Memory B cell (primary cell): Measurements from ENCODE around the gene ARHGAP18.

Experiments
- ATAC-seq: fragments of 150-1000 bp; cut with Tn5 transposase; 2 replicates; pipeline ENCODE4 v1.10.0; 2021; ENCODE audit warnings: low read depth, mild to moderate bottlenecking, moderate library complexity
- DNase-seq, 2 donors: peaks; one replicate each; pipeline ENCODE4 v3.0.0; 2022; ENCODE audit warnings: low spot score in 2 of 2
- H3K27ac Mint-ChIP-seq: one replicate; pipeline ENCODE4 v1.8.0; 2022; ENCODE audit warnings: mild to moderate bottlenecking, moderate library complexity, mixed read lengths
- H3K27me3 Mint-ChIP-seq: one replicate; pipeline ENCODE4 v1.8.0; 2022; ENCODE audit warnings: mixed read lengths
- H3K36me3 Mint-ChIP-seq: one replicate; pipeline ENCODE4 v1.8.0; 2022; ENCODE audit warnings: mild to moderate bottlenecking, mixed read lengths
- H3K4me1 Mint-ChIP-seq: one replicate; pipeline ENCODE4 v1.8.0; 2022; ENCODE audit warnings: mixed read lengths
- H3K4me3 Mint-ChIP-seq: one replicate; pipeline ENCODE4 v1.8.0; 2022; ENCODE audit warnings: mild to moderate bottlenecking, moderate library complexity, mixed read lengths
- H3K9me3 Mint-ChIP-seq: one replicate; pipeline ENCODE4 v1.8.0; 2022; ENCODE audit warnings: mixed read lengths

ARHGAP18 gene

DNA sequence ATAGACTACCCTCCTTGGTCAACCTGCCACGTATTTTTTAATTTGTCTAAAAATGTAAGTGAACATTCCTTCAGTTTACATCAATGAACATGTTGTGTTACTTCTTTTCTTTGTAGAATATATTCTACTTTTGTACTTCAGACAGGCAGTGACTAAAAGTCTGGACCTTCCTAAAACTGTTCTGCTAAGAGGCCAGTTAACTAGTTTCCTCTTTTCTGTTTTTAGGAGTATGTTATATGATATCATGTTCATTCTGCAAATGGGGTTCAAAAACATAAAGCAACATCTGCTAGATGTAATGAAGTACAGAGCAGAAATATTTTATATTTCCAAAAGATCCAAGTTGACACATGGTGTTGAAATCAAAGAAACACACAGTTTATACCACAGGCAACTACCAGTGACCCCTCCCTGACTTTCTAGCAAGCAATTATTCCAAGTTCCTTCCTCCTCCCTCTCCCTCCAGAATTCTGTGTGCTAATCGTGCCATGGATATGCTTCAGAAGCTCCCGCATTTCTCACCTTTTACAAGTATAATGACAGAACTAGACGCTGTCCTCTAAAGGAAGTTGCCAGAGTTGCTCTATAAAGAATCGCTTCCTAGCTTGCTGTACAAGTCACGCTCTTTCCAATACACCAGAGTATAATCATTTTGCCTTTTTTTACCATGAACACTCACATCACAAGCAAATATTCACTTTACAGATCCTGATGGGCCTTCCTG, 64.7 kb downstream of the ARHGAP18 start:
- Mint-ChIP-seq H3K4me1 (no peaks in the 10 kb centered on the region), H3K4me3 (no peak overlapping the region), H3K27ac (peak overlapping the region; percentile 48), H3K36me3 (no peaks in the 10 kb centered on the region), H3K27me3 (no peaks in the 10 kb centered on the region), H3K9me3 (no peaks in the 10 kb centered on the region)
- no peak for ATAC-seq
- no peak for DNase-seq

DNA sequence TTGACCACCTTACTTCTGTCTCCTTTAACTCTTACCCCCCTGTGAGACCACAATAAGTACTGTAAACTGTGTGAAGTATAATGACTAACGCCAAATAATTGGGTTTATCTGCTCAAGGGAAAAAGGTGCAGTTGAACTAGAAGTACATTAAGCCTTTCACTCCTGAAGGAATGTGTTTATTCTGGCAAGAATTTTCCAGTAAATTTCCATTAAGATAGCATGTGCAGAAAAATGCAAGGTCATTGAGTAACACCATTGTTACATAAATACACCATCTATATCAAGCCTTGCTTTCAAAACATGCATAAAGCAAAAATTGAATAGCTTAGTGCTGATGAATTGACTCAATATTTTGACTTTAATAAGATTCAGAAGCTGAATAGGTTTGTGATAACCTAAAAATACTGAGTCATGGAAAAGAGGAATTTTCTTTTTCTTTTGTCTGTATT, 65.4 kb downstream of the ARHGAP18 start:
- H3K4me1 Mint-ChIP-seq: no peaks in the 10 kb centered on the region
- no peaks in the 10 kb centered on the region for H3K9me3 Mint-ChIP-seq
- DNase-seq (no peak), ATAC-seq (no peak)
- H3K27me3 Mint-ChIP-seq: no peaks in the 10 kb centered on the region
- H3K4me3 Mint-ChIP-seq: no peak overlapping the region
- H3K27ac Mint-ChIP-seq: peak overlapping the region; percentile 48
- H3K36me3 Mint-ChIP-seq: no peaks in the 10 kb centered on the region

DNA sequence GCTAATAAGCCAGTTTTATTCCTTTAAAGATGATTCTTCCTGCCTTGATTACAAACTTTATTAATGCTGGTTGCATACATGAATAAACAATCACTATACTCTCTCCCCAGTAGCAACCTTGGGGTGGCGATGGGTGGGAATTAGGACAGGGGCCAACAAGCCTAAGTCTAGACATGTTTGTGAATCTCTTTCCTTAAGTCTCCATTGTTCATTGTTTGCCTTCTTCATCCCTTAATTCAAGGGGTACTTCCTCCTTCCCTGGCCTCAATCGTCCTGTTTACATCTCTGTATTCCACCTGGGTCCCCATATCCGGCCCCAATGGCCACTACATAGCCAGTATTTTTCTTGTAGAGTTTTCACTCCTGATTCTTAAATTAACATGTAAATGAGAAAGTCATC, 66.0 kb downstream of the ARHGAP18 start:
- Mint-ChIP-seq H3K36me3 (no peaks in the 10 kb centered on the region), H3K4me1 (no peaks in the 10 kb centered on the region), H3K4me3 (no peak overlapping the region), H3K27ac (no peak overlapping the region), H3K27me3 (no peaks in the 10 kb centered on the region), H3K9me3 (no peaks in the 10 kb centered on the region)
- DNase-seq (no peak), ATAC-seq (no peak)

DNA sequence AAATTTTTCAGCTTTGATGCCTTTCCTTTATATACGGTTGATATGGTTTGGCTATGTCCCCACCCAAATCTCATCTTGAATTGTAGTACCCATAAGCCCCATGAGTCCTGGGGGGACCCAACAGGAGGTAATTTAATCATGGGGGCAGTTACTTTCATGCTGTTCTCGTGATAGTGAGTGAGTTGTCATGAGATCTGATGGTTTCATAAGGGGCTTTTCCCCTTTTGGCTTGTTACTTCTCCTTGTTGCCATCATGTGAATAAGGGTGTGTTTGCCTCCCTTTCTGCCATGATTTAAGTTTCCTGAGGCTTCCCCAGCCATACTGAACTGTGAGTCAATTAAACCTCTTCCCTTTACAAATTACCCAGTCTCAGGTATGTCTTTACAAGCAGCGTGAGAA, 66.8 kb downstream of the ARHGAP18 start:
- ATAC-seq (no peak), DNase-seq (no peak)
- Mint-ChIP-seq H3K4me3 (no peak overlapping the region), H3K4me1 (no peaks in the 10 kb centered on the region), H3K9me3 (no peaks in the 10 kb centered on the region), H3K36me3 (no peaks in the 10 kb centered on the region), H3K27me3 (no peaks in the 10 kb centered on the region), H3K27ac (no peak overlapping the region)

DNA sequence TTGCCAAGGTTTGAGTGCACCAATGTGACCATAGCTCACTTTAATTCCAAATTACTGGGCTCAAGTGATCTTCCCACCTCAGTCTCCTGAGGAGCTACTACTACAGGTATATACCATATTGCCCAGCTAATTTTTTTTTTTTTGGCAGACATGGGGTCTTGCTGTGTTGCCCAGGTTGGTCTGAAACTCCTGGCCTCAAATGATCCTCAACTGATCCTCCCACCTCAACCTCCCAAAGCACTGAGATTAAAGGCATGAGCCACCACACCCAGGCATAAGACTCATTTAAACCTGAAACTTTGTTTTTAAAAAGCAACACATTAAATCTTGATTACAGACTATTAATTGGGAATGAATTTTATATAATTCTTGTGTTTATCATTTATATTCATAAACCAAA, 67.7 kb downstream of the ARHGAP18 start:
- Mint-ChIP-seq H3K36me3 (peaks cover 4% of the 10 kb centered on the region), H3K4me1 (no peaks in the 10 kb centered on the region), H3K27ac (no peak overlapping the region), H3K9me3 (no peaks in the 10 kb centered on the region), H3K4me3 (no peak overlapping the region), H3K27me3 (no peaks in the 10 kb centered on the region)
- ATAC-seq (no peak), DNase-seq (no peak)

DNA sequence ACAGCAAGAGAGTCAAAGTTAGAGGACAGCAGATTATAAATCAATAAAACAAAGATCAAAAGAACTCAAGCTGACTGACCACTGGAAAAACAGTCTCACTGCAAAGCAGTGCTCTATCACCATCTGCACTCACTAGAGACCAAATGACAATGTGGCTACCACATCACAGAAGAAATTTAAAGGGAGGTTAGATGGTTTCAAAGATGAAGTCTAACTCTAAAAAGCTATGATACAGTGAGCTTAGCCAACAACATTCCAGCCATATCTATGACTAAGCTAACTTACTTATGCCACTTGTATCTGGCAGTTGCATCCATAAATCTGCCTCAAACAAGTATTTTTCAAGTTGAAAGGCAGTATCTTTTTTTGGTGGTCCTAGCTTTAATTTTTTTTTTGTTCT, 68.6 kb downstream of the ARHGAP18 start:
- H3K4me3 Mint-ChIP-seq: no peak overlapping the region

DNA sequence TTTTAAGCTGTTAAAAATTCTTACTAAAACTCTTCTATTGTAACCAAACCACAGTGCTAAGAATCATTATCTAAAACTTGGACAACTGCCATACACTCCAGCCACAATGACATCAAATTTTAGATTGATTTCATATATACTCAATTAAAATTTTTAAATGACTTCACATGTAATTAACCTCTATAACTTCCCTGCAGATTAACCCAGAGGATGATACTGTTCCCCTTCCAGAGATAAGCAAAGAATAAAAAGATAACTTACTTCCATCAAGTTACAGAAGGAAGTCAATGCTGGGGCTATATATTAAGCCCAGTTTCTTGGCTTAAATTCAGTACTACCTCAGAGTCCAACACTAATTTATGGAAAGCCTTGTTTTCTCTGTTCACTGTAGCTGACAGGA, 71.3 kb downstream of the ARHGAP18 start:
- DNase-seq (no peak), ATAC-seq (no peak)
- H3K36me3 Mint-ChIP-seq: peaks cover 8% of the 10 kb centered on the region
- no peaks in the 10 kb centered on the region for H3K27me3 Mint-ChIP-seq
- H3K27ac Mint-ChIP-seq: no peak overlapping the region
- H3K4me1 Mint-ChIP-seq: no peaks in the 10 kb centered on the region
- no peaks in the 10 kb centered on the region for H3K9me3 Mint-ChIP-seq
- H3K4me3 Mint-ChIP-seq: no peak overlapping the region

More for the DNA sequence above, 68.6 kb downstream of the ARHGAP18 start:
- no peak for DNase-seq
- H3K27ac Mint-ChIP-seq: no peak overlapping the region
- H3K4me1 Mint-ChIP-seq: no peaks in the 10 kb centered on the region
- no peak for ATAC-seq
- H3K27me3 Mint-ChIP-seq: no peaks in the 10 kb centered on the region
- no peaks in the 10 kb centered on the region for H3K9me3 Mint-ChIP-seq
- peaks cover 5% of the 10 kb centered on the region for H3K36me3 Mint-ChIP-seq

DNA sequence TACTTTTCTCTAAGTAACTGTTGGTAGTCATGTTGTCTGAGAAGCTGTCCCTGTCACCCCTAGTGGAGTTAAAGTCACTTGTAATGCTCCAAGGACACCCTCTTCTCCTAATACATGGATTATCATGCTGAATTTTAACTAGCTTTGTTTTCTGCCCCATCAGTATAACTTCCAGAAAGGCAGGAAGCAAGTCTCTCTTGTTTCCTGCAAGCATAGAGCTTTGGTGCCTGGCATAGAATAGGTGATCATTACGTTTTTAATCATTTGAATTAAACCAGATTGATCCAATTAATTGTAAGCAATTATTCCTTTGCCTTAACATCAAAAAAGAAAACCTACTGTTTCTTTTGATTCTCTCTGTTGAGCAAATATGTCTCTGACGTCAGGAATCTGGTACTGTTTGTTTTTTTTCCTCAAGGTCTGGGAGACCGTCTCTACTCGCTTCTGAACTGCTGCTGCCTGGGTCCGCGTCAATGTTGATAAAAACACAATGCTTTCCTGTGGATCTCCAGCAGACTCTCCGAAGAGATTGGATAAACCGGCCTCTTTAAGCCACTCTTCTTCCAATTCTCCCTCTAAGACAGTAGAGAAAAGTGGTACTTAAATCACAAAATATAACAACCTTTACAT, 71.8 kb downstream of the ARHGAP18 start:
- DNase-seq: no peak

DNA sequence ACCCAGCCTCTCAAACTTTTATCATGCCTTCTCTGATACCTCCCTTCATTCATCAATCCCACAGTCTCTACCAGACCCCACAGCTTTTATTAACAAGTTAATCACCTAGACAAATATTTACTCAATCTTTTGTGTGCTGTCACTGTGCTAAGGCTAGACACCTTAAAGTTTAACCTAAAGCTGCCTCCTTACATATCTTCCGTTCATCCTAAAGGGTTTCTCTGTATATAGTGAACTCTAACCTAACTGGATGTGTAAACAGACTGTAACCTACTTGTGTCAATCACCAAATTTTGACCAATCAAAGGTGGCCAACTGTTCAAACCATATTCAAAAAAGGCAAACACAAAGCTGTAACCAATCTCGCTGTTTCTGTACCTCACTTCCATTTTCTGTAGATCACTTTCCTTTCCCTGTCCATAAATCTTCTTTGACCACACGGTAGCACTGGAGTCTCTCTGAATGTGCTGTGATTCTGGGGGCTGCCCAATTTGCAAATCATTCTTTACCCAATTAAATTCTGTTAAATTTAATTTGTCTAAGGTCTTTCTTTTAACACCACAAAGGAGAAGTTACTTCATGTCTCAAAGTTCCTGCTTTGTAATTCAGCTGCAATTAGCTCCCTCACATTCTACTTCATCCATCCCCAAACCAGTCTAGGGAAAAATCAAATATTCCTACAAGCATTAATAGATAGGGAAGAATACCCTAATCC, 72.5 kb downstream of the ARHGAP18 start:
- ATAC-seq (no peak), DNase-seq (no peak)
- no peaks in the 10 kb centered on the region for H3K27me3 Mint-ChIP-seq
- no peaks in the 10 kb centered on the region for H3K4me1 Mint-ChIP-seq
- peaks cover 8% of the 10 kb centered on the region for H3K36me3 Mint-ChIP-seq
- no peaks in the 10 kb centered on the region for H3K9me3 Mint-ChIP-seq
- no peak overlapping the region for H3K4me3 Mint-ChIP-seq
- peak overlapping the region; percentile 9 for H3K27ac Mint-ChIP-seq

More for the DNA sequence above, 71.8 kb downstream of the ARHGAP18 start:
- ATAC-seq: no peak
- H3K4me3 Mint-ChIP-seq: no peak overlapping the region
- no peak overlapping the region for H3K27ac Mint-ChIP-seq
- no peaks in the 10 kb centered on the region for H3K9me3 Mint-ChIP-seq
- H3K36me3 Mint-ChIP-seq: peaks cover 8% of the 10 kb centered on the region
- no peaks in the 10 kb centered on the region for H3K4me1 Mint-ChIP-seq
- H3K27me3 Mint-ChIP-seq: no peaks in the 10 kb centered on the region

DNA sequence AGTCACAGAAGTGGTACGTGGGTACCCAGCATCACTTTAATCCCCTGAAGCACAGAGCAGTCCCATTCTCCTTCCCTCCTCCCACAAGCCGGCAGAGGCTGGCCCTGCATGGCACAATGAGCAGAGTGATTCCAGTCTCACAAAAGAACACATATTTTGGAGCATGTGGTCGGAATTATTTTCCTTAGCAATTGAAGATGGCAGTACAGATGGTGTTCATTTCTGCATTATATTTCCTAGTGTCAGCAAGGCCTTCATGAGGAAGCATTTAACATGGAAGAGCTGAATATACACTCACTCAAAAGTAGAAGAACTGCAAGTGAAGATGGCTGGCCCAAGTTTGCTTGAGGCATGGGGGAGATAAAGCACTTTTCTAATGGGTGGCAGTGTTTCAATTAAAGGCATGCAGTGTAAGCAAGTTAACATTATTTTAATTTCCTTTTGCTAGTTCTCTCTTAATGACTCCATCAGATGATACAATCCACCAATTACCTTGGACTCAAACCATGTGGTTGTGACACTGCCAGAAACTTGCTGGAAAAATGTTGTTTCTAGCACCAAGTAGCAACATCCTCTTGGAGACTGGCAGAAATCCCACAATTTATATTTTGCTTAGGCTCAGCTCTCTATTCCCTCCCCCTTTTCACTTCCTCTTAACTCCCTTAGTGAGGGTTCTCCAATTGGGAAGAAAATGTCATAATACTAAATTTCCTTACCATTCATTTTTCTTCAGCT, 74.4 kb downstream of the ARHGAP18 start:
- ATAC-seq: no peak
- Mint-ChIP-seq H3K4me1 (no peaks in the 10 kb centered on the region), H3K4me3 (no peak overlapping the region), H3K27ac (no peak overlapping the region), H3K27me3 (no peaks in the 10 kb centered on the region), H3K36me3 (peaks cover 8% of the 10 kb centered on the region), H3K9me3 (no peaks in the 10 kb centered on the region)
- DNase-seq: no peak

DNA sequence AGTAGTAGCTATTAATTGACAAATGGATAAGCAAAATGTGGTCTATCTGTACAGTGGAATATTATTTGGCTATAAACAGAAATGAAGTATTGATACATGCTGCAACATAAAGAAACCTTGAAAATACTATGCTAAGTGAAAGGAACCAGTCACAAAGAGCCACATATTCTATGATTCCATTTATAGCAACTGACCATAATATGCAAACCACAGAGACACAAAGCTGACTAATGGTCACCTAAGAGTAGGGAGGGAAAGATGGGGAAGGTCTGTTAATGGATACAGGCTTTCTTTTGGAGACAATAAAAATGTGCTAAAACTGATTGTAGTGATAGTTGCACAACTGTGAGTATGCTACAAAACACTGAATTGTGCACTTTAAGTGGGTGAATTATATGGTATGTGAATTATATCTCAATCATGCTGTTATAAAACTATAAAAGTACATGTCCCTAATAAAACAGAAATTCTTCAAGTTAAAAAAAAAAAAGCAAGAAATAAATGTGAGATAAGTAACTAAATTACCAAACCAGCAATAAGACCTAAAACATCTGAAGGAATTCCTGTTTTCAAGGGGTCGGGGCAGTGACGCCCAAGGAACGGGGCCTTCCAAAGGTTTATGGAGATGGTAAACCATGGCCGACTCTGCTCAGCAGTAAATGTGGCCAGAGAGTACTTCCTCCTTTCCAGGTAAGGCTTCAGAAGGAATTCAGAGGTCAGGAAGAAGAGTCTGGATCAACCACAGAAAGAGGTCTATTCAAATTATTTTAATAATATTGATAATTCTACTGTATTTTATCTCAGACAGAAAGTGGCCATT, 75.4 kb downstream of the ARHGAP18 start:
- no peak for DNase-seq
- no peak overlapping the region for H3K27ac Mint-ChIP-seq
- no peaks in the 10 kb centered on the region for H3K27me3 Mint-ChIP-seq
- H3K4me1 Mint-ChIP-seq: no peaks in the 10 kb centered on the region
- H3K36me3 Mint-ChIP-seq: peaks cover 8% of the 10 kb centered on the region
- H3K4me3 Mint-ChIP-seq: no peak overlapping the region
- ATAC-seq: no peak
- no peaks in the 10 kb centered on the region for H3K9me3 Mint-ChIP-seq

DNA sequence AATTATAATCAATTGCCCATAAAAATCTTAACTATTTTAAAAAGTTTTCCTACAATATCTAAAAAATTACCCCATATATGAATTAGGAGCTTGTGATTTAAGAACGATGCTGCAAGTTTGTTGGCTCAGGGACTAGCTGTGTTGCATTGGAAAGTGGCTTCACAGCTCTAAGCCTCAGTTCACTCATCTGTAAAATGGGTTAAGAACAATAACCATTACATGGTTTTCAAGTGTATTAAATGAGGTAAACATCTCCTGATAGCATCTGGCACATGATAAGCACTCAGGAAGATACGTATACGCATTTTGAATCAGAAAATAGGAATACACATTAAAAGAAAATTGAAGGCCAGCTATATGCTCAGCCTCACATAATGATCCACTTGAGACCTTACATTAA, 76.4 kb downstream of the ARHGAP18 start:
- Mint-ChIP-seq H3K4me3 (no peak overlapping the region), H3K9me3 (no peaks in the 10 kb centered on the region), H3K27me3 (no peaks in the 10 kb centered on the region), H3K36me3 (peaks cover 8% of the 10 kb centered on the region), H3K4me1 (no peaks in the 10 kb centered on the region), H3K27ac (no peak overlapping the region)
- ATAC-seq (no peak), DNase-seq (no peak)

DNA sequence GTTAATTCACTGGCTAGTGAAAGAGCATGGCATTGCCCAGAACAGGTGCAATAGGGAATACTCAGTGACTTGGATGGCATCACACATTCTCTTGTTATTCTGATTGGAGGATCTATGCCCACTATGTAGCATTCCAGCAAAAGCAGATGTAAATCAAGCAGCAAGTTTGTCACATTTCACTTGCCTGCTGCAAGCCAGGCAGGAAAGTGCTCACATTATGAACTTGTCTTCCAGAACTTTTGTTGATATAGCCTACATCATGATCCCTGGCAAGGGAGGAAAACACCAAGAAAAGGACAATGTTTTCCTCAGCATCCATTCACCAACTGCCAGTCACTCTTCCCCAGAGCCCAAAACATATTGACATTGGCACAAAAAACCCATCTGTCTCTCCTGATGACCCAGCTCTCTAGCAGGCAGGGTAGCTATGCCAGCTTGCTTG, 77.8 kb downstream of the ARHGAP18 start:
- Mint-ChIP-seq H3K27me3 (no peaks in the 10 kb centered on the region), H3K36me3 (peaks cover 7% of the 10 kb centered on the region), H3K9me3 (no peaks in the 10 kb centered on the region), H3K4me3 (no peak overlapping the region), H3K4me1 (no peaks in the 10 kb centered on the region), H3K27ac (no peak overlapping the region)
- no peak for DNase-seq
- no peak for ATAC-seq
